Measurements from ENCODE around the gene ASAP2.

The ASAP2 gene

GRCh38 chr2:9312591-9312990 lies 106.0 kb downstream of the ASAP2 start:
- no peaks in the 10 kb centered on the region for H3F3A ChIP-seq (ENCODE audit: low read depth)
- no peaks in the 10 kb centered on the region for H3K4me1 ChIP-seq (ENCODE audit: insufficient read depth, low read length, poor library complexity, severe bottlenecking)
- no peak overlapping the region for H3K9ac ChIP-seq (ENCODE audit: low read depth, low read length, poor library complexity, severe bottlenecking)
- no peaks in the 10 kb centered on the region for H3K9me2 ChIP-seq (replicated peaks; ENCODE audit: low read depth, low read length)
- no peaks in the 10 kb centered on the region for H3K27me3 ChIP-seq (ENCODE audit: insufficient read depth, low read length, poor library complexity, severe bottlenecking)
- H2AFZ ChIP-seq (ENCODE audit: low read length) = no peak overlapping the region
- no peak overlapping the region for H3K4me3 ChIP-seq (ENCODE audit: low read length, poor library complexity, severe bottlenecking)
- no peaks in the 10 kb centered on the region for H3K9me3 ChIP-seq (ENCODE audit: insufficient read depth, low read depth, low read length)
- H3K4me2 ChIP-seq (ENCODE audit: low read depth, low read length, poor library complexity, severe bottlenecking) = no peak overlapping the region
- H3K79me2 ChIP-seq (ENCODE audit: insufficient read depth, low read length) = no peaks in the 10 kb centered on the region
- H4K20me1 ChIP-seq (ENCODE audit: insufficient read depth, low read length, poor library complexity, severe bottlenecking) = no peaks in the 10 kb centered on the region
- no peak for TF ChIP-seq EZH2phosphoT487 (IDR thresholded peaks at IDR 0.05; ENCODE audit: borderline replicate concordance)
- no peak for TF ChIP-seq CTCF (conservative IDR thresholded peaks at IDR 0.05; ENCODE audit: low read length)
- no peaks in the 10 kb centered on the region for H3K36me3 ChIP-seq (ENCODE audit: insufficient read depth, low read length)

- TF ChIP-seq EZH2phosphoT487 (IDR thresholded peaks at IDR 0.05; ENCODE audit: borderline replicate concordance) = no peak
- TF ChIP-seq CTCF (conservative IDR thresholded peaks at IDR 0.05; ENCODE audit: low read length) = no peak
- no peaks in the 10 kb centered on the region for H3F3A ChIP-seq (ENCODE audit: low read depth)
- H2AFZ ChIP-seq (ENCODE audit: low read length) = no peak overlapping the region
- no peaks in the 10 kb centered on the region for H3K36me3 ChIP-seq (ENCODE audit: insufficient read depth, low read length)
- H3K79me2 ChIP-seq (ENCODE audit: insufficient read depth, low read length) = no peaks in the 10 kb centered on the region
- H3K9me2 ChIP-seq (replicated peaks; ENCODE audit: low read depth, low read length) = no peaks in the 10 kb centered on the region
- no peak overlapping the region for H3K4me3 ChIP-seq (ENCODE audit: low read length, poor library complexity, severe bottlenecking)
- H3K4me2 ChIP-seq (ENCODE audit: low read depth, low read length, poor library complexity, severe bottlenecking) = no peak overlapping the region
- H3K4me1 ChIP-seq (ENCODE audit: insufficient read depth, low read length, poor library complexity, severe bottlenecking) = no peaks in the 10 kb centered on the region
- no peaks in the 10 kb centered on the region for H3K9me3 ChIP-seq (ENCODE audit: insufficient read depth, low read depth, low read length)
- no peaks in the 10 kb centered on the region for H3K27me3 ChIP-seq (ENCODE audit: insufficient read depth, low read length, poor library complexity, severe bottlenecking)
- H3K9ac ChIP-seq (ENCODE audit: low read depth, low read length, poor library complexity, severe bottlenecking) = no peak overlapping the region
- no peaks in the 10 kb centered on the region for H4K20me1 ChIP-seq (ENCODE audit: insufficient read depth, low read length, poor library complexity, severe bottlenecking)
These were observed 106.8 kb downstream of the ASAP2 start for GRCh38 chr2:9313443-9313842.

- H3K9ac ChIP-seq (ENCODE audit: low read depth, low read length, poor library complexity, severe bottlenecking) = no peak overlapping the region
- no peak overlapping the region for H3K4me2 ChIP-seq (ENCODE audit: low read depth, low read length, poor library complexity, severe bottlenecking)
- no peaks in the 10 kb centered on the region for H3F3A ChIP-seq (ENCODE audit: low read depth)
- TF ChIP-seq EZH2phosphoT487 (IDR thresholded peaks at IDR 0.05; ENCODE audit: borderline replicate concordance) = no peak
- H3K9me2 ChIP-seq (replicated peaks; ENCODE audit: low read depth, low read length) = no peaks in the 10 kb centered on the region
- no peaks in the 10 kb centered on the region for H4K20me1 ChIP-seq (ENCODE audit: insufficient read depth, low read length, poor library complexity, severe bottlenecking)
- H2AFZ ChIP-seq (ENCODE audit: low read length) = no peak overlapping the region
- H3K27me3 ChIP-seq (ENCODE audit: insufficient read depth, low read length, poor library complexity, severe bottlenecking) = no peaks in the 10 kb centered on the region
- no peaks in the 10 kb centered on the region for H3K4me1 ChIP-seq (ENCODE audit: insufficient read depth, low read length, poor library complexity, severe bottlenecking)
- no peaks in the 10 kb centered on the region for H3K79me2 ChIP-seq (ENCODE audit: insufficient read depth, low read length)
- H3K4me3 ChIP-seq (ENCODE audit: low read length, poor library complexity, severe bottlenecking) = no peak overlapping the region
- no peaks in the 10 kb centered on the region for H3K9me3 ChIP-seq (ENCODE audit: insufficient read depth, low read depth, low read length)
- no peaks in the 10 kb centered on the region; the same call in 1 of the 2 replicates for H3K36me3 ChIP-seq (ENCODE audit: insufficient read depth, low read length)
These were observed 108.8 kb downstream of the ASAP2 start for GRCh38 chr2:9315280-9315847.

- no peak overlapping the region for H3K4me3 ChIP-seq (ENCODE audit: low read length, poor library complexity, severe bottlenecking)
- H3K79me2 ChIP-seq (ENCODE audit: insufficient read depth, low read length) = no peaks in the 10 kb centered on the region
- no peak overlapping the region for H3K4me2 ChIP-seq (ENCODE audit: low read depth, low read length, poor library complexity, severe bottlenecking)
- H3K4me1 ChIP-seq (ENCODE audit: insufficient read depth, low read length, poor library complexity, severe bottlenecking) = no peaks in the 10 kb centered on the region
- H4K20me1 ChIP-seq (ENCODE audit: insufficient read depth, low read length, poor library complexity, severe bottlenecking) = no peaks in the 10 kb centered on the region
- no peaks in the 10 kb centered on the region for H3K9me2 ChIP-seq (replicated peaks; ENCODE audit: low read depth, low read length)
- no peak overlapping the region for H3K9ac ChIP-seq (ENCODE audit: low read depth, low read length, poor library complexity, severe bottlenecking)
- no peak for TF ChIP-seq CTCF (conservative IDR thresholded peaks at IDR 0.05; ENCODE audit: low read length)
- no peak for TF ChIP-seq EZH2phosphoT487 (IDR thresholded peaks at IDR 0.05; ENCODE audit: borderline replicate concordance)
- H3F3A ChIP-seq (ENCODE audit: low read depth) = no peaks in the 10 kb centered on the region
- no peak overlapping the region for H2AFZ ChIP-seq (ENCODE audit: low read length)
- no peaks in the 10 kb centered on the region for H3K9me3 ChIP-seq (ENCODE audit: insufficient read depth, low read depth, low read length)
- H3K36me3 ChIP-seq (ENCODE audit: insufficient read depth, low read length) = peaks cover 9% of the 10 kb centered on the region; the same call in 1 of the 2 replicates
- H3K27me3 ChIP-seq (ENCODE audit: insufficient read depth, low read length, poor library complexity, severe bottlenecking) = no peaks in the 10 kb centered on the region
These were observed 110.9 kb downstream of the ASAP2 start for GRCh38 chr2:9317559-9317958.
